Sigmoid colon (tissue), 4 donors: Measurements from ENCODE around the gene TRIM9.

Experiments used
- POLR2A ChIP-seq, 2 donors: fragments of 450-650 bp; IDR thresholded peaks; one replicate each; pipeline ENCODE4 v1.6.1; 2016; ENCODE audit warnings: antibody characterized with exemption in 2 of 2, mild to moderate bottlenecking in 2 of 2, moderate library complexity in 2 of 2
- POLR2AphosphoS5 ChIP-seq, 4 donors: sonication (generic); formaldehyde crosslinking; IDR thresholded peaks; one replicate each; pipeline ENCODE4 v1.6.1; 2017; ENCODE audit warnings: antibody characterized with exemption in 4 of 4
- TF ChIP-seq, protein P1 (sequence below), 4 experiments: fragments of 450-650 bp in 3 of 4; fragments of 200-600 bp in 1 of 4; IDR thresholded peaks; one replicate each; pipeline ENCODE4 v1.5.1; 2016 to 2019; ENCODE audit warnings: antibody characterized with exemption in 4 of 4, mild to moderate bottlenecking in 3 of 4, moderate library complexity in 2 of 4

DNA sequence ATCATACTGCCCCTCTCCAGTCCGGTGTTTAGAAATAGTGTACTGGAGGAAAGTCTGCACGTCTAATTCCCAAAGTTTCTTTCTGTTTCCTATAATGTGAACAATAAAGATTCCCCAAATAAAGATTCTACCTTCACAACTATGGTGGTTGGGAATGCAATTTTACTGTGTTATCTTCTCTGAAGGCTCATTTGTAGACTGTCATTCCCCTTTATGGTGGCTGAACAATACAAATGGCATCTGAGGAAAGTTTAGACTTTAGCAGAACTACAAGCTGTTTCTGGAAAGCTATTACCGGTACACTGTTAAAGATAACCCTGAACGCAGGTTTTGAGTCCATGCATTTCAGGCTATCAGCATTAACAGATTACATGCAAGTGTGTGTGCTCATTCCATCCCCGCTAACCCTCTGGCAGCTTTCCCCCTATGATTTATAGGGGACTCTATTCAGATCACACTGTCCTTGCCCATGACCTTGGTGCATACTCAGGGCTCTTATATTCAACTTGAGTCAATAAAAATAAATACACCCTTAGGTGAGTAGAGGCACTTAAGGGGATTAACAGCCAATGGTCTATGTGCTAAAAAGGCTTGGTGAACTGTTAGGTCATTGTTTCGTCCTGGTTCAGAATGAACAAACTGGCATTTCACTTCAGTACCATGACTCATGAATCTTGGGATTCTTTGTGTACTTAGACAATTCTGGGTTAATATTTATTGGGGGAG is 89.9 kb downstream of the TRIM9 start:
- no peak for TF ChIP-seq POLR2A (IDR thresholded peaks at IDR 0.05)
- peak in 1 of 4 donors; percentile 0 for TF ChIP-seq POLR2AphosphoS5 (IDR thresholded peaks at IDR 0.05)
- TF ChIP-seq, protein P1, sequence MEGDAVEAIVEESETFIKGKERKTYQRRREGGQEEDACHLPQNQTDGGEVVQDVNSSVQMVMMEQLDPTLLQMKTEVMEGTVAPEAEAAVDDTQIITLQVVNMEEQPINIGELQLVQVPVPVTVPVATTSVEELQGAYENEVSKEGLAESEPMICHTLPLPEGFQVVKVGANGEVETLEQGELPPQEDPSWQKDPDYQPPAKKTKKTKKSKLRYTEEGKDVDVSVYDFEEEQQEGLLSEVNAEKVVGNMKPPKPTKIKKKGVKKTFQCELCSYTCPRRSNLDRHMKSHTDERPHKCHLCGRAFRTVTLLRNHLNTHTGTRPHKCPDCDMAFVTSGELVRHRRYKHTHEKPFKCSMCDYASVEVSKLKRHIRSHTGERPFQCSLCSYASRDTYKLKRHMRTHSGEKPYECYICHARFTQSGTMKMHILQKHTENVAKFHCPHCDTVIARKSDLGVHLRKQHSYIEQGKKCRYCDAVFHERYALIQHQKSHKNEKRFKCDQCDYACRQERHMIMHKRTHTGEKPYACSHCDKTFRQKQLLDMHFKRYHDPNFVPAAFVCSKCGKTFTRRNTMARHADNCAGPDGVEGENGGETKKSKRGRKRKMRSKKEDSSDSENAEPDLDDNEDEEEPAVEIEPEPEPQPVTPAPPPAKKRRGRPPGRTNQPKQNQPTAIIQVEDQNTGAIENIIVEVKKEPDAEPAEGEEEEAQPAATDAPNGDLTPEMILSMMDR (IDR thresholded peaks at IDR 0.05): no peak
